ENCODE results near the gene RNF8. TPM values are rescaled to one million over a fixed set of nuclear protein-coding genes. Genes with fewer than 3 reads are reported as not detected.

RNF8 gene
- total and polyA plus RNA-seq, 2 of the 4 experiments (the other 2 are of a cell fraction) = 16.5 to 17.9 TPM

GRCh38 chr6:37435373-37435772, 81.6 kb downstream of the RNF8 start:
- ATAC-seq (ENCODE audit: low read depth) = no peak
- Histone ChIP-seq H3K27me3 (ENCODE audit: control insufficient read depth, insufficient read depth, low read length) (no peaks in the 10 kb centered on the region), H4K91ac (ENCODE audit: insufficient read depth, low read depth, low read length) (no peak overlapping the region), H3K9ac (ENCODE audit: low read depth, low read length) (no peak overlapping the region), H3K9me3 (ENCODE audit: control insufficient read depth, insufficient read depth, low read length) (no peaks in the 10 kb centered on the region), H4K20me1 (ENCODE audit: insufficient read depth, low read length) (peaks cover 4% of the 10 kb centered on the region; the same call in 1 of the 2 replicates), H2AK5ac (ENCODE audit: low read depth, low read length) (no peak overlapping the region), H3K14ac (replicated peaks; ENCODE audit: low read depth, low read length) (no peak overlapping the region), H3K4me3 (ENCODE audit: insufficient read depth, low read depth, low read length) (no peak overlapping the region), H2BK15ac (ENCODE audit: low read depth, low read length) (no peak overlapping the region), H3K4me2 (ENCODE audit: low read depth, low read length) (no peak overlapping the region), H4K5ac (ENCODE audit: low read depth, low read length) (no peak overlapping the region), H2AFZ (replicated peaks; ENCODE audit: low read length, poor library complexity) (no peak overlapping the region), H3K4me1 (ENCODE audit: control insufficient read depth, insufficient read depth, low read length) (peaks cover 2% of the 10 kb centered on the region; the same call in 1 of the 2 replicates), H3K27ac (ENCODE audit: insufficient read depth, low read length) (no peak overlapping the region), H2BK5ac (ENCODE audit: low read depth, low read length, poor library complexity, severe bottlenecking) (no peak overlapping the region), H2BK20ac (ENCODE audit: low read depth, low read length) (no peak overlapping the region), H3K23ac (ENCODE audit: low read depth, low read length) (no peak overlapping the region), H4K8ac (ENCODE audit: low read depth in 2 of 2, low read length in 2 of 2) (no peak overlapping the region), H3K18ac (ENCODE audit: low read depth, low read length) (no peak overlapping the region), H2BK120ac (ENCODE audit: low read depth, low read length) (no peak overlapping the region), H2AK9ac (replicated peaks; ENCODE audit: low read depth, low read length, poor library complexity) (no peak overlapping the region), H3K56ac (ENCODE audit: extremely low read depth, insufficient read depth, low read length) (no peak overlapping the region), H3K79me1 (ENCODE audit: low read depth in 1 of 2, low read length in 2 of 2) (peaks cover 46 to 52% of the 10 kb centered on the region in 2 experiments), H3K36me3 (ENCODE audit: control insufficient read depth, insufficient read depth, low read length) (peaks cover 11% of the 10 kb centered on the region), H3K4ac (ENCODE audit: low read depth, low read length) (no peak overlapping the region), H3K9me1 (ENCODE audit: insufficient read depth, low read length) (peaks cover 3% of the 10 kb centered on the region)
- no TSS peak for BruUV-seq (replicated peaks)
- in situ Hi-C loops (cut with MboI; ENCODE audit: low sequenced_read_pairs) (no loop called here), dilution Hi-C loops (cut with HindIII; ENCODE audit: low sequenced_read_pairs, unreplicated experiment) (no loop called here), intact Hi-C loops (cut with micrococcal nuclease) (no loop called here)
- ChIA-PET POLR2A (ENCODE audit: unreplicated experiment) (no interaction called here), CTCF (no interaction called here)
- WGBS, 2 experiments (ENCODE audit: extremely low coverage in 2 of 2, insufficient read length in 1 of 2) = 60% methylated on average over 1 of the region's 4 CpGs; no CpG with 5 or more reads in 1 of the 2 experiments
- TF ChIP-seq POLR2A (IDR thresholded peaks at IDR 0.05; ENCODE audit: low read depth, low read length) (no peak), USF2 (IDR thresholded peaks at IDR 0.05; ENCODE audit: low read depth, low read length) (no peak), FOS (IDR thresholded peaks at IDR 0.05; ENCODE audit: low read depth, low read length) (no peak), MAFK (IDR thresholded peaks at IDR 0.05; ENCODE audit: low read depth, low read length) (no peak), MXI1 (IDR thresholded peaks at IDR 0.05; ENCODE audit: borderline replicate concordance, low read depth, low read length) (no peak), MAZ (IDR thresholded peaks at IDR 0.05; ENCODE audit: borderline replicate concordance, low read depth, low read length) (no peak), RAD21 (IDR thresholded peaks at IDR 0.05; ENCODE audit: low read length) (no peak)
- DNase-seq = no peak

Data from IMR-90 (cell line).